ENCODE results near the gene SUCLG2.

Gene SUCLG2

GRCh38 chr3:67377299-67377698 is 277.1 kb downstream of the SUCLG2 start:
- DNase-seq, result no peak

GRCh38 chr3:67376416-67376815 is 278.0 kb downstream of the SUCLG2 start:
- DNase-seq, result no peak

- DNase-seq, result no peak
Measured at GRCh38 chr3:67375976-67376375, 278.4 kb downstream of the SUCLG2 start.

GRCh38 chr3:67362686-67363085 is 291.7 kb downstream of the SUCLG2 start:
- no peak for DNase-seq

- no peak for DNase-seq
Measured at GRCh38 chr3:67361770-67362169, 292.6 kb downstream of the SUCLG2 start.

- no peak for DNase-seq
Measured at GRCh38 chr3:67361323-67361722, 293.1 kb downstream of the SUCLG2 start.

- DNase-seq, result no peak
Measured at GRCh38 chr3:67357610-67358458, 296.6 kb downstream of the SUCLG2 start.

- no peak for DNase-seq
Measured at GRCh38 chr3:67349551-67350174, 304.7 kb downstream of the SUCLG2 start.

- DNase-seq, result no peak
Measured at GRCh38 chr3:67346081-67346480, 308.3 kb downstream of the SUCLG2 start.

- DNase-seq, result no peak
Measured at GRCh38 chr3:67335813-67336212, 318.6 kb downstream of the SUCLG2 start.

GRCh38 chr3:67334588-67334987 is 319.8 kb downstream of the SUCLG2 start:
- DNase-seq, result no peak

- DNase-seq, result no peak
Measured at GRCh38 chr3:67329358-67329757, 325.1 kb downstream of the SUCLG2 start.

GRCh38 chr3:67327582-67327981 is 326.8 kb downstream of the SUCLG2 start:
- DNase-seq, result no peak

GRCh38 chr3:67325231-67325630 is 329.2 kb downstream of the SUCLG2 start:
- no peak for DNase-seq

All from T-helper 9 cell (primary cell).